Heart left ventricle (tissue), 16 donors: ENCODE measurements around the gene BAIAP2. TPM values are rescaled to one million over a fixed set of nuclear protein-coding genes. Genes with fewer than 3 reads are reported as not detected.
A peak's percentile ranks its signal among the peaks of the same experiment; 100 is the strongest.

Experiments used
- ATAC-seq, 4 donors: fragments of 200-7000 bp; cut with Tn5 transposase; one replicate each; pipeline ENCODE4 v1.9.1; 2020 to 2022; ENCODE audit warnings: moderate library complexity in 4 of 4, mild to moderate bottlenecking in 3 of 4, moderate number of reproducible peaks in 1 of 4
- DNase-seq, 5 donors: peaks; one replicate each; pipeline ENCODE4 v3.0.0-alpha.2; 2020
- H3K27ac ChIP-seq, 12 donors: fragments of 200-600 bp; sonication (generic) in 4 of 12; one replicate each; pipeline versions ENCODE4 v1.5.0 to v1.8.0; 2016 to 2022; ENCODE audit warnings: mild to moderate bottlenecking in 2 of 12
- H3K27me3 ChIP-seq, 9 donors: fragments of 200-600 bp; sonication (generic) in 2 of 9; one replicate each; pipeline versions ENCODE4 v1.5.1 to v1.8.0; 2016 to 2022; ENCODE audit warnings: mild to moderate bottlenecking in 3 of 9
- H3K36me3 ChIP-seq, 9 donors: fragments of 200-600 bp; sonication (generic) in 2 of 9; one replicate each; pipeline versions ENCODE4 v1.5.0 to v1.8.0; 2018 to 2022; ENCODE audit warnings: mild to moderate bottlenecking in 2 of 9
- H3K4me1 ChIP-seq, 12 donors: fragments of 200-600 bp; sonication (generic) in 4 of 12; one replicate each; pipeline versions ENCODE4 v1.5.0 to v1.8.0; 2016 to 2022; ENCODE audit warnings: mild to moderate bottlenecking in 3 of 12
- H3K4me3 ChIP-seq, 12 donors: fragments of 200-600 bp; sonication (generic) in 4 of 12; one replicate each; pipeline versions ENCODE4 v1.5.0 to v1.8.0; 2017 to 2022; ENCODE audit warnings: mild to moderate bottlenecking in 9 of 12, moderate library complexity in 4 of 12
- H3K9me3 ChIP-seq, 12 donors: fragments of 200-600 bp; sonication (generic) in 4 of 12; one replicate each; pipeline versions ENCODE4 v1.5.0 to v1.8.0; 2016 to 2022; ENCODE audit warnings: mild to moderate bottlenecking in 1 of 12
- CTCF ChIP-seq, 12 donors: fragments of 200-600 bp; sonication (generic) in 4 of 12; IDR thresholded peaks; one replicate each; pipeline versions ENCODE4 v1.5.0 to v1.8.0; 2018 to 2022; ENCODE audit warnings: antibody characterized with exemption in 12 of 12, mild to moderate bottlenecking in 5 of 12
- POLR2A ChIP-seq, 2 donors: fragments of 450-650 bp; IDR thresholded peaks; one replicate each; pipeline ENCODE4 v1.6.1; 2017; ENCODE audit warnings: antibody characterized with exemption in 2 of 2, mild to moderate bottlenecking in 2 of 2, moderate library complexity in 2 of 2
- WGBS, 4 donors: extraction: QIAGEN DNeasy Blood & Tissue Kit in 2 of 4; methylation state at CpG; one replicate each; pipeline versions ENCODE4 v1.1.5 to v1.1.7; 2013 to 2018; 5-methylcytosine and 5-hydroxymethylcytosine counted together
- intact Hi-C, 10 donors: fragments of 100-400 bp; cut with DNase I; formaldehyde crosslinking; loops; one replicate each; pipeline versions ENCODE4 v1.11.1 to v1.14.2; 2022
- polyA plus RNA-seq, 2 donors: library from polyadenylated mRNA; stranded (reverse); fragments of 200-250 nt; gene quantifications; one replicate each; pipeline ENCODE4 v1.2.3, GENCODE V29; 2013
- total RNA-seq, 9 donors: library from RNA; depleted of rRNA in 2 of 9; stranded (reverse); fragments of >200 nt in 2 of 9; fragmentation: NEBNext Ultra II Directional in 3 of 9; extraction: Animal tissue kit (Norgen Biotek cat#: 25700) in 3 of 9; gene quantifications; one replicate each; pipeline versions ENCODE4 v1.1.0 to v1.2.4, GENCODE V29; 2016 to 2023
- donor health status: ischemic (EF 13 %, LVEDD 7.1; RV severe dilation, severe dysfunction).
- donor health status: healthy with polysubstance abuse.
- donor health status: DM: no; HTN: yes; CAD: no.
- donor health status: DM: no; HTN: no; CAD: no.
- donor health status: ischemic (EF 25% LVEDD 6.9; RV normal size, moderate dysfunction).
- donor health status: ischemic (EF 25% LVEDD 5.7; RV mildly dilated, moderate dysfunction).
- donor health status: healthy.
- donor health status: DM: yes; HTN: yes; CAD: no.
- donor health status: ischemic (EF 35%, LVEDD 5.7; RV mildly dilated, moderate dysfunction).
- donor health status: nonischemic (EF 11% LVEDD 7.7; RV severe dilation, severe dysfunction).
- donor health status: DM: yes; HTN: yes; CAD: no.
- donor health status: PGD.
- donor health status: ischemic (EF 29% LVEDD 5.4; RV normal size, mild dysfunction).
- donor health status: nonischemic (EF 23%, LVEDD 6.1; RV moderate dilation, normal function).

BAIAP2 gene
- total and polyA plus RNA-seq, 11 donors, result 8.9 to 30.2 (median 18.5) TPM

GRCh38 chr17:81099888-81100287 is 64.9 kb downstream of the BAIAP2 start:
- Histone ChIP-seq H3K9me3 (no peaks in the 10 kb centered on the region), H3K27me3 (no peaks in the 10 kb centered on the region), H3K27ac (no peak overlapping the region), H3K36me3 (peaks cover 0 to 33% (median 4%) of the 10 kb centered on the region in 9 donors), H3K4me1 (peaks cover 0 to 38% (median 13%) of the 10 kb centered on the region in 12 donors), H3K4me3 (no peak overlapping the region)
- ATAC-seq (no peak), DNase-seq (no peak)
- 96 to 97% (median 97%) methylated on average over 21 to 23 of the region's 23 CpGs for WGBS, 4 donors
- TF ChIP-seq CTCF (IDR thresholded peaks at IDR 0.05) (no peak), POLR2A (IDR thresholded peaks at IDR 0.05) (no peak)
- intact Hi-C loops, result loop anchor here (2.0 to 10.0 kb wide), 10 partner anchors 73 to 675 kb away; partner anchors contain the start of gene CHMP6 (in 2 of the 10)

- DNase-seq, result no peak
- Histone ChIP-seq H3K27me3 (no peaks in the 10 kb centered on the region), H3K4me1 (peaks cover 0 to 30% (median 10%) of the 10 kb centered on the region in 12 donors), H3K4me3 (no peak overlapping the region), H3K9me3 (no peaks in the 10 kb centered on the region), H3K36me3 (peaks cover 0 to 40% (median 4%) of the 10 kb centered on the region in 9 donors), H3K27ac (no peak overlapping the region)
- no peak for ATAC-seq
- intact Hi-C loops, result loop anchor here in 8 of 10 donors (1.0 to 10.0 kb wide), 11 partner anchors 76 to 676 kb away; partner anchors contain the start of gene CHMP6 (in 1 of the 8)
- WGBS, 4 donors, result 95 to 98% (median 95%) methylated on average over 7 to 10 of the region's 10 CpGs
- TF ChIP-seq POLR2A (IDR thresholded peaks at IDR 0.05) (no peak), CTCF (IDR thresholded peaks at IDR 0.05) (no peak)
Observed at GRCh38 chr17:81100668-81101067, 65.7 kb downstream of the BAIAP2 start.

GRCh38 chr17:81101614-81102306 is 66.8 kb downstream of the BAIAP2 start:
- no peak for TF ChIP-seq POLR2A (IDR thresholded peaks at IDR 0.05)
- TF ChIP-seq CTCF (IDR thresholded peaks at IDR 0.05), result peak; percentile 98 to 100 (median 100)
- no peaks in the 10 kb centered on the region for H3K27me3 ChIP-seq
- intact Hi-C loops, result loop anchor here in 8 of 10 donors (1.0 to 10.0 kb wide), 11 partner anchors 77 to 677 kb away; partner anchors contain the start of gene CHMP6 (in 2 of the 8)

GRCh38 chr17:81102352-81102751 is 67.4 kb downstream of the BAIAP2 start:
- Histone ChIP-seq H3K27ac (no peak overlapping the region), H3K4me3 (no peak overlapping the region), H3K4me1 (peaks cover 0 to 21% (median 6%) of the 10 kb centered on the region in 12 donors), H3K9me3 (no peaks in the 10 kb centered on the region), H3K36me3 (peaks cover 0 to 54% (median 4%) of the 10 kb centered on the region in 9 donors), H3K27me3 (no peaks in the 10 kb centered on the region)
- TF ChIP-seq POLR2A (IDR thresholded peaks at IDR 0.05) (no peak), CTCF (IDR thresholded peaks at IDR 0.05) (no peak)
- ATAC-seq (no peak), DNase-seq (no peak)
- 92 to 93% (median 92%) methylated on average over 12 of the region's 12 CpGs for WGBS, 4 donors
- intact Hi-C loops, result loop anchor here in 6 of 10 donors (2.0 to 10.0 kb wide), 6 partner anchors 80 to 678 kb away; partner anchors contain the start of gene CHMP6 (in 1 of the 6)

More at GRCh38 chr17:81101614-81102306, 66.8 kb downstream of the BAIAP2 start:
- Histone ChIP-seq H3K36me3 (peaks cover 0 to 48% (median 4%) of the 10 kb centered on the region in 9 donors), H3K4me1 (peaks cover 0 to 27% (median 10%) of the 10 kb centered on the region in 12 donors), H3K9me3 (no peaks in the 10 kb centered on the region), H3K27ac (no peak overlapping the region), H3K4me3 (no peak overlapping the region)
- DNase-seq (peak; percentile 77 to 92 (median 82)), ATAC-seq (peak; percentile 68 to 88 (median 86))
- 38 to 84% (median 54%) methylated on average over 14 to 33 of the region's 33 CpGs for WGBS, 4 donors
